Tongue (tissue), 2 donors: ENCODE measurements around the gene AGAP1. TPM values are rescaled to one million over a fixed set of nuclear protein-coding genes. Genes with fewer than 3 reads are reported as not detected.

Source experiments
- DNase-seq: peaks from one replicate; pipeline ENCODE4 v3.0.0-alpha.2; 2015
- total RNA-seq: library from RNA; depleted of rRNA; stranded (reverse); fragments of >200 nt; gene quantifications from one replicate; pipeline ENCODE4 v1.2.3, GENCODE V29; 2014

The AGAP1 gene
- total RNA-seq, 1 donor from 2014 or later = 33.0 TPM

DNA sequence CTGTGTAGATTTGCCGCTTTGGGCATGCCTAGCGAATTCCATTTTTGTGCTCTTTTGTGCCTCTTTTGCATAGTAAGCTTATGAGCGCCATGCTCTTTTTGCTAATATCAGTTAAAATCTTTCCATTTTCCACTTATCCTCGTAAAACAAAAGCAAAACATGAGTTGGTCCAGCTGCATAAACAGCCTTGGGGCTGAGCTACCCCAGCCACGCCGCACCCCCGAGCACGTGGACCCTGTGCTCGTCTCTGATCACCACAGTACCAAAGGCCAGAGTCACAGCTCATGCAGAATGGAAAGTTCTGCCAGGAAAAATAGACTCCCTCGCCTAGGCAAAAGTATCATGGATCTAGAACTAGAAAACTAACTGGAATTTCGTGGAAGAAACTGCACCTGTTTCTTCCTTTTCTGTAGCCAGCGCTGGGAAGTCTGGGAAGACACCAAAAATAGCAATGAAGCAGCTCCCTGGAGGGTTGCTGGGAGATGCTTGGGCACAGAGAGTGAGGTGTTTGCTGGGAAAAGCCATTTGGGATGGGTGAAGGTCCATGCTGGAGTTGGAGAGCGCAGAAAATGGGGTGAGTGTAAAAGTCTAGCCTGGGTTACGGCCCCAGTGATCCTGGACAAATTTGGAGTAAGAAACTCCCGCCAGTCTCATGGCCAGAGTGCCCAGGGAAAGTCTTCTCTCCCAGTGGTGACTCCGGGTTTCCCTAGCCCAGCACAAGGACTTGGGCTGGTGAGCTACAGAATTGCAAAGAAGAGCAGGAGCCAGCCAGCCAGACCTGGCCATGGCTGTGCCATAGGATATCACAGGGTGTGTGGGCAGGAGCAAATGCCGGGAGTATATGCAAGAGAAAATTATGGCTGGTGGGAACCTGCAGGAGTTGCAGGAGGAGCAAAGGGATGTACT lies 456.0 kb downstream of the AGAP1 start:
- no peak for DNase-seq

GRCh38 chr2:235950473-235950809 lies 456.6 kb downstream of the AGAP1 start:
- no peak for DNase-seq

GRCh38 chr2:235951493-235951892 lies 457.6 kb downstream of the AGAP1 start:
- no peak for DNase-seq

GRCh38 chr2:235951982-235952381 lies 458.1 kb downstream of the AGAP1 start:
- DNase-seq = no peak

DNA sequence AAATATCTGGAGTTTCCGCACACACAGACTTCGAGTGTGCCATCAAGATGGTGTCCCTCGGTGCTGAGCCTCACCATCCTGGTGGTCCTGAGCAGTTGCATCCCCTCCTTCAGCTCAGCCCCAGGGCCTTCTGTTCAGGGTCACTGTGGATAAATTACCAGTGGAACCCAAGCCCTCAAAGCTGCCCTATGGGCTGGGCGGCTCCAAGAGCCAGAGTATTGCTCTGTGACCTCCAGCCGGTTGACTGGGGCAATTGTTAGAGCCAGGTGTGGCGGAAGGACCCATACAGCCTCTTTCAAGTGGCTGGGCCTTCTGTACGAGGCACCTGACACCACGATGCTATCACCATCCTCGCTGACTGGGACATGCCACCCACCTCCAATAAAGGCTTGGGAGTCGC lies 458.9 kb downstream of the AGAP1 start:
- DNase-seq = no peak

DNA sequence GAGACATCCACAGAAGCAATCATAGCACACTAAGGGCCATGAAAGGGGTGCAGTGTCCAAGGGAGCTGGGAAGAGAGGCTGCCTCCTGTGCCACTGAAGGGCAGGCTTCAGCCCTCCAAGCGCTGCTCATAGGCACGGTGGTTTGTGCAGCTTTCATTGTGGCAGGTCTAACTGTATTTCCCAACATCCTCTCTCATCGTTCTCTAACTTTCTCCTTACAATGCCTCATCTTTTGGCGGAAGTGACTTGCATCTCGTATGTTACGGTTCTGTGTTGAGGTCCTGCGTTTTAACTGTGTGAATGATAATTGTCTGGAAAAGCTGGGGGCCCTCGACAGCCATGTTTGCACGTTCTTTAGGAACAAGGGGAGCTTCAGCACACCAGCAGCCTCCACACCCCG lies 460.4 kb downstream of the AGAP1 start:
- no peak for DNase-seq

DNA sequence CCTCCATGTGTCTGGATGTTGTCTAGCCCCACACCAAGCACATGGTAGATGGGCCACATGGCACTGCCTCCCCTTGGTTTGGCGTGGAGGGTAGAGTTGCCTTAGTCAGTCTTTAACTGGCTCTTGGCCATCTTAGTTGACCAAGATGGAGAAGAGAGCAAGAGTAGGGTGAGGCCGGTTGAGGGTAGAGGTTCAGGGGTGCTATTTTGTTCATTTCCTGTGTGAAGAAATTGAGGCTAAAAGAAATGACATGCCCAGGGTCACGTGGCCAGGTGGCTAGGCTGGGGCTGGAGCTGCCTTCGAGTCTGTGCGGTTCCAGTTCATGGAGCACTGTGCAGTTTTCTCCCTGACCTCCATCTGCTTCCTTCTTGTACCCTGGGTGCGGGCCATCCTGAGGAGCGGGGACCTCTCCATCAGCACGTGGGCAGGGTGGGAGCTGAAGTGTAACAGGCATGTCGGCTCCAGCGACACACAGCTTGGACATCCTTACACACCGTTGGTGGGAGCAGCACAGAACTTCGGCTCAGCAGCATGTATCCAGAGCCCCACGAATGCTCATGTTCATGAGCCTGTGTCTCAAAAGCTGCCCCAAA lies 461.1 kb downstream of the AGAP1 start:
- DNase-seq = no peak

DNA sequence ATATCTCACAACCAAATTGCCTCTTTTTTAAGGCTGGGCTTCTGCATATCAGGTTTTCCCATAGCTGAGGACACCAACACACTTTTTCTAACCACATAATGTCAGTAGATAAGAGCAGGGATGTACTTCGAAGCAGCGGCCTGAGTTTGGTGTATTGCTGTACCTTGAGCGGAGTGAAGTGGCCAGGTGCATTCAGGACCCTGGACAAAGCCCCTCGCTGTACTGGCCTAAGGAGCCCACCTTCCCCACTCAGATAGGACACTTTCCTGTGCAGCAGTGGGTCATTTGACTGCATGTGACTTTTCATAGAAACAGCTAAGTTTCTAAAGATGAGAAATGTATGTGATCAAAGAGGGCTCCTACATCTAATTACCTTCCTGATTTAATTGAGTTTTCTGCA lies 461.8 kb downstream of the AGAP1 start:
- no peak for DNase-seq

DNA sequence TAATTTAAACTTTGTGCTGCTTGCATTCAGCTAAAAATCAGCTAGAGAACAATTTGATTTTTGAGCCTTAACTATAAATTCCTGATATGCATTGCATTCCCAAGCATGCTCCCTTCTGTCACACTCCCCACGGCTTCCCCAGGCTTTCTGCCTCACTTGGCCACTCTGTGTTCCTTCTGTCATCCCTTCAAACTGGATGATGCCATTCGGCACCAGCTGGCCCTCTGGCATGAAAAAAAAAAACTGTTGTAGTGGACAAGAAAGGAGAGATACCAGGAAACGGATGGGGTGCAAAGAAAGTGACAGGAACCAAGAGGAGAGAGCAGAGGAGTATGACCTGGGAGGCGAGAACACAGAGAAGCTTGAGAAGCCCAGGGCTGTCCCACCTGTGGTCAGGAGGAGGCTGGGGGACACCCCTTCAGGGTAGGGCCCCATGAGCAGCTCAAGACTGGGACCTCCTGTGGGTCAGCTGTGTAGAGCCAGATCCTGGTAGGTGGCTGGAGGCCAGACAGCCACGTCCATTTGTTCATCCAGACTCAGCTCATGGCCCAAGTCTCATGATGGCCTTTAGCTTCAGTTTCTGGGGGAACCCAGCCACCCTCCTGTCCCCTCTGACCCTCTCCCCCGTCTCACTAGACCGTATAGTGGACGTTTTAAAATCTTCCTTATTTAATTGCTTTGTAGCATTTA lies 462.6 kb downstream of the AGAP1 start:
- DNase-seq = no peak

DNA sequence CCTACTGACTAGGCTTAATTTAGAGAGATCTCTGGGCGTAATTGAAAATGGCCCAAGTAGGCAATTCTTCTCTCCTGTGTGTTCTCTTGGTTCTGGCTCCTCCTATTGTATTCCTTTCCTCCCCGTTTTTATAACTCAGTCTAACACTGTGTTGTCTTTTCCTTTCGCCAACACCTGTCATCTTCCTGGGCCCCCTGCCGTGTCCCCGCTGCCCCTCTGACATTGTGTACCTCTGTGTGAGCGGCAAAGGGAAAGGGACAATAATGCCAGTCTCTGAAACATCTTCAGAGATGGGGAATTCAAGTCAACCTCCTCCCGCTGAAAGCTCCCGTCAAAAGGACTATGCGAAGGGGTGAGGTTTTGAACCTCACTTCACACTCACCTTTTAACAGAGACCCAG lies 463.4 kb downstream of the AGAP1 start:
- no peak for DNase-seq

DNA sequence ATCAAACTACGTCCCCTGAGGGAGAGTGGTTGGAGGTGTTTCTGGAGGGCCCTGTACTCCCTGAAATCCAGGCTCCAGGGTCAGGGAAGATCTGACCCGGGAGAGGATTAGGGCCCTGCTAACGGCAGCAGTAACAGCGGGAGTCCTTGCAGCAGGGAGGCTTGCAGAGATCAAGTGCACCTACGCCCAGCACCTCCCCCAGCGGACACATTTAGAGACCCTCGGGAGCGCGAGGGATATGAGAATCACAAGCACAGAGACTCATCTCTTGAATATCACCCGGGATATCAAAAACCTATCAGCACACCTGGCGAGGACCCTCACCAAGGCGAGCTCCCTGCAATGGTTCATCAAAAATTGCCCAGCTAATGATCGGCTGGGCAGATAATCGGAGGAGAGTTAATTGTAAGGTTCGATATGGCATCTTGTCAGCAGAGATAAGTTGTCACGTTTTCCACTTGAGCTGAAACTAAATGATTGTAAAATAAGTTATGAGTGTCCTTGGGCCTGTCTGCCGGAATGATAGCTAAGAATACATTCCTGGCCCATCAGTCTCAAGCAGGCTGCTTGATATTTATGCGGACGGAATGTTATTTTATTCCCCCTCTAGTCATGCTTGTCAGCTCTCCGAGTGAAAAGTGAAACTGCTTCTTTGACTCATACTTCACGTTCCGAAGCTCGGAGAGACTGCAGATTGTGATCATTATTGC lies 464.5 kb downstream of the AGAP1 start:
- no peak for DNase-seq

GRCh38 chr2:235958931-235959410 lies 465.1 kb downstream of the AGAP1 start:
- DNase-seq = no peak

DNA sequence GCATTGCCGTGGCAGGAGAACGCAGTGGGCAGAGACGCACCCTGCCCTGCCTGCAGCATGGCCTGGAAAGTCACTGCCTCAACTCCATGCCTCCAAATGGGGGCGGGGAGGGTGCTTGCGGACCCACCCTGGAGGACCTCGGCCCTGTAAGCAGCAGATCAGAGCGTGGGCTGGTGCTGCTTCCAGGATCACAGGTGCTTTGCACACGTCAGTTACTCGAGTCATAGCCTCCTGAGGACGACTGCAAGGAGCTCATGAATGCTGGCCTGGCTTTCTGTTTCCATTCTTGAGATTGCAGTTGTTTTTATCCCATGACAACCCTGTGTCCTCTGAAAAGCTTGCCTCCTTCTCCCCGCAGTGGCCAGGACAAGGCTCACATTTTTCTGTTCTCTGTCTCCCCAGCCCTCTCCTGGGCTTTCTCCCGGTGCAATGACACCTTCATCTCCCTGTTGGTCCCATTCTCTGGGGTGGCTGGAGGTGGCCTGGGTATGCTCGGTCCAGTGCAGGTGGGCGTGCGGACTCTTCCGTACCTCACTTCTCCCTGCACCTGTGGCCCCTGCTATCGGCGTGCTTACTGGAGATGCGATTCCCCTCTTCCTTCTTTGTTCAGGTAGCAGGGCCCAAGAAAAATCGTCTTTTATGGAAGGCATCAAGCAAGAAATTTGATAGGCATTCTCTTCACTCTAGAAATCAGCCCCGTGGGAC lies 466.3 kb downstream of the AGAP1 start:
- no peak for DNase-seq

DNA sequence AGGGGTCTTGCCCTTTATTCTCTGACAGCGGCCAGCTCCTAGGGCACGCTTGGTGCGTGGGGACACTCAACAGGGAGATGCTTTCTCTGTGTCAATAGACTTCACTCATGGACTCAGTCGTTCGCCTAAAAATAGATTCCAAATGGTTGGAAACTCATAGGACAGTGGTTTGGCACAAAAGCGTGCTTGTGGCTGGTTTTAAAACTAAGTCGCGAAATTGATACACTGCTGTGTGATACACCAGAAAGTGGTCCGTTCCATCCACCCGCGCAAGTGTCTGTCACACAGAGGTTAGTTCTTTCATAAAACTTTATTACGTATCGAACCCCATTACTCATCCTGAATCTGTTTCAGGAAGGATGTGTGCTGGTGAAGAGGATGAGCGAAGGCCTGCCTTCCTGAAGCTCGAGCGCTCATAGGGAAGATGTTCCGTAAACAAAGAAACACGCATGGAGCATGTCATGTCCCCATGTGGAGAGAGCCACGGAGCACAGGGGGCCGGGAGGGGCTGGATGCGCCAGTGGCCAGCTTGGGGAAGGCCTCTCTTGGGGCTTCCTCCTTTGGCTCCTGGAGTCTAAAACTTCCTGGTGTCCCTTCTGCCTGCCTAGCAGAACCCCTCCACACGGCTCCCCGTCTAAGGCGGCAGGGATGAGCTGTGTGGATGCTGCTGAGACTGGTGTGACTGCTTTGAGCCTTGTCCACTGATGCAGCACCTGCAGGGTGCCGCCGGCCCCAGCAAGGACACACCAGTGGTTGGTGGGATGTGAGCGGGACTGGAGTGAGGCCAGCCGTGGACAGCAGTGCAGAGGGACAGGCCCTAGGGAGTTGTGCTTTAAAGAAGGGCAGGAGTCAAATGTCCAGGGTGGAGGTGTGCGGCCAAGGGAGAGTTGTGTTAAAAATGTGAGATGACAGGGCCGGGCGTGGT lies 467.1 kb downstream of the AGAP1 start:
- no peak for DNase-seq

GRCh38 chr2:235961711-235962110 lies 467.9 kb downstream of the AGAP1 start:
- DNase-seq = no peak

DNA sequence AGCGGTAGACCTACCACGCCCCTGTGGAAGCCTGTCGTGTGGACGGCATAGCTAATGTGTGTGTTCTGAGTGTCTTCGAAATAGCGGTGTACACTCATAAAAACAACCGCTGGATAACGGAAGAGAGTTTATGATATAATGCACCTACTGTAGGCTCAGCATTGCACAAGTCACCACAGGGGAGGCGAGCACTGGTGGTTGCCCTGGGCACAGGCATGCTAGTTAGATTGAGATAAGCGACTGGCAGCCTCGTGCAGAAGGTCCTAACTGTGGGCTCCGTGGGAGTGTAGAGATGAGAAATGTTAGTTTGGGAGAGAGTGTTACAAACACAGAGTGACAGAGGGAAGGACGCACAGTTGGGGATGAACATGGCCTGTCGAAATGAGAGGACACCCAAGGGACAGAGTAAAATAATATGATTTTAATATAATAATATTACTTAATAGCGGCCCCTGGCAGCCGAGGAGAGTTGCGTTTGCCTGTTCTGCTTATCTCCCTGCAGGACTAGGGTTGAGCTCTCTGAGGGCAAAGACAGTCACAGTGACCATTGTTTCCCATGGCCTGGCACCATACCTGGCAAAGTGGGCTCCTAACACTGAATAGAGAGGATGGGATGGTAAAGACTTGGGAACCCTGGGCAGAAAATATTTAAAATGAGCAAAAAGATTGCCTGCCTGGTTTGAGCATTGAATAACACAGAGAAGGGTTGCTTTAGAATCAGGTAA lies 470.2 kb downstream of the AGAP1 start:
- DNase-seq = no peak

DNA sequence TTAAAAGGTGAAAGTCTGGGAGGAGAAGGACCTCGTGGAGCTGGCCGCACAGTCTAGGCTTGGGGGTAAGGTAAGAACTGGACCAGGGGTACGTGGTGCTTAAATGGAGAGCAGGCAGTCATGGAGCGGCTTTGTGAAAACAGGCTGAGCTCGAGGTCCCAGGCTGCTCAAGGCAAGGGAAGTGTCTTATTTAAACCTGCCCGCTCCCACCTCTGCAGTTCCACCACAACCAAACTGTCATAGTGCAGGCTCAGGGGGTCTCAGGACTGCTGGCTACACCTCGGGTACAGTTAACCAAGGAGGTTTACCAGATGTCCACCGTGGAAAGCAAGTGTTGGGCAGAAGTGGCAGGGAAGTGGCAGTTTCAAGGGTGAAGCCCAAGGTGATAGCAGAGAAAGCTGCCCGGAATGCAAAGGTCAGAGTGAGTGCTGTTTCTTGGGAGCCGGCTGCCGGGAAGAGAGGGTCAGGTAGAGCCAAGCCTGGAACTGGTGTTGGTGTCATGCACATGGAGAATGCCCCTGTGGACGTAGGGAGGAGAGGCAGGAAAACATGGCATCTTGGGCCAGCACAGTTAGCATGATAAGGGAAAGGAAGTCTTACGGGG lies 471.0 kb downstream of the AGAP1 start:
- no peak for DNase-seq

DNA sequence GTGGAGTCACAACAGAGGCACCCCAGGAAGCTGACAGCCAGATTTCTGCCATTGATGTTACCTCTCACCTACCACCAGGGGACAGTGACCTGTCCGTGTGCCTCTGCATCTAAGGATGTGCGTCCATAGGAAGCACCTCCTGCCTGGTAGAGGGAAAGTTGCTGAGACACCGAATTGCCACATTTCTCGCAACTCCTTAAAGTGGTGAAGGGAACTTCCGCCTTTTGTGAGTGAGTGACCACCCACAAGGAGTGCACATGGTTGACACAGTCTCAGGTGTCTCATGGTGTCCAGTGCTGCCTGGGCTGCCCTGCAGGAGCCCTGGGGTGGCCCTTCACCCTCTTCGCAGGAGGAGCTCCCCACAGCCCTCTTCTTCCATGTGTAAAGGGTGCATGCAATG lies 472.6 kb downstream of the AGAP1 start:
- DNase-seq = no peak

DNA sequence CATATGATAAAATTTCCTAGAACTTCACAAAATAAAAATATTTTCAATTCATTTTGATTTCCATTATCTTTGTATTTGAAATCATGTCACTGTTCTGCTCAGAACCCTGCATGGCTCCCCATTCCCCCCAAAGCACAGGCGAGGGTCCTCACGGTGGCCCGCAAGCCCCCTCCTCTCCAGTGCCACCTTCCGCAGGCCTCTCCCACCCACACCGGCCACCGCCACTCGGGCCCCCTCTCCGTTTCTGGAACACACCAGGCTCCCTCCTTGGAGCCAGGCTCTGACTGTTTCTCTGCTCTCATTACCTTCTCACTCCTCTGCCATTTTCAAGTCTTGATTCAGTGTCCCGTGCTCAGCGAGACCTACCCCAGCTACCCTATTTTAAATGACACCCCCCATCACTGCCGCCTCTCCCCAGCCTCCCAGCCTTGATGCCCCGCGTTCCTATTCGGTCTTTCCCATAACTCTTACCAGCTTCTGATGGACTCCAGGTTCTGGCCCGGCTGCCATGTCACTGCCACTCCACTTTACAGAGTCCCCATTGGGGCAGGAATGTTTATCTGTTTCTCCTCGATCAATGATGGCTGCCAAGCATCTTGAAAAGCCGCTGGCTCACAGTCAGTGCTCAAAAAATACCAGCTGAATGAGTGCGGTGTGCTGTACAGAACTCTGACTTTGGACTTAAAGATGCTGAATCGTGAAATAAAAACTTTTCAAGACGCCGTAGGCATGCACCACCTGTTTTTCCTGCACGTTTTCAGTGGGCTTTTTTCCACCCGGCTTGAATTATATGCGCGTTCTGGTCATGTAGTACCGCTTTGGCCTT lies 473.3 kb downstream of the AGAP1 start:
- DNase-seq = no peak
